HG03060 (cell line): ENCODE data around the gene SMC4.
A peak's percentile ranks its signal among the peaks of the same experiment; 100 is the strongest.
"Not testable (repeated sequence)": the region's sequence is repeated elsewhere in the genome, so short reads cannot be mapped to it uniquely, and the experiment has no call there.

Source experiments
- ATAC-seq: cut with Tn5 transposase; IDR thresholded peaks from one replicate; pipeline ENCODE4 v1.9.1; 2021; ENCODE audit warnings: low read depth, moderate number of reproducible peaks; ENCODE audit not compliant: unreplicated experiment

Gene SMC4

GRCh38 chr3:160440687-160441086, 41.2 kb downstream of the SMC4 start:
- ATAC-seq = no peak

GRCh38 chr3:160444411-160444810, 45.0 kb downstream of the SMC4 start:
- no peak for ATAC-seq

- ATAC-seq = no peak
These were observed 46.4 kb downstream of the SMC4 start for GRCh38 chr3:160445854-160446253.

DNA sequence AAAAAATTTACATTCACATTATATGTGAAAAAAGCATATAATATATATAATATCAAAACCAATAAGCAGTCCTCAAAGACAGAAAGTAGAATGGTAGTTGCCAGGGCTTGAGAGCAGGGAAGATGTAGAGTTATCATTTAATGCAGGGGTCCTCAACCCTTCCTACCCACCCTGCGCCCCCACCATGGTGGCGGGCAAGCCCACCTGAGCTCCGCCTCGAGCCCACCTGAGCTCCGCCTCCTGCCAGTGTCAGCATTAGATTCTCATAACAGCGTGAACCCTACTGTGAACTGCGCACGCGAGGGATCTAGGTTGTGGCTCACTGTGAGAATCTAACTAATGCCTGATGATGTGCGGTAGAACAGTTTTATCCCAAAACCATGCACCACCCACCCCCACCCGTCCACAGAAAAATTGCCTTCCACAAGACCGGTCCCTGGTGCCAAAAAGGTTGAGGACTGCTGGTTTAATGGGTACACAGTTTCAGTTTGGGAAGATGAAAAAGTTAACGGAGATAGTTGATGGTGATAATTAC, 47.1 kb downstream of the SMC4 start:
- ATAC-seq = no peak

DNA sequence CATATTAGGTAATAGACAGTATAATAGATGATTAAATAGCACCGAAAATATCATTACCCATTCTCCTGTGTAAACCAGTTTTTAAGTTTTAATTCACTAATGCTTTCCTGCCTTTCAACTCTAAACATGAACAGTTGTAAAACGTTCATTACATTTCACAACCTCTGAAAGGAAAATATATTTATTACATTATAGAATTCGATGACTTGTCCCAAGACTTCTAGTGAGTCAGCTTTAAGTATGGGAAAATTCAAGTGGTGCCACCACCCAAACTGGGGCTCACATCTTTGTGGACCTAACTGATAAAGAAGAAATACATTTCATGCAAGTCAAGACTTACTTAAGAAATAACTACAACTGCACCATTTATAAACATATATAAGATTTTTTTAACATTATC, 48.1 kb downstream of the SMC4 start:
- ATAC-seq = no peak

GRCh38 chr3:160448845-160449635, 49.6 kb downstream of the SMC4 start:
- peak; percentile 14 for ATAC-seq

- ATAC-seq = peak; percentile 95
These were observed 50.5 kb downstream of the SMC4 start, which contains the start of gene TRIM59 for GRCh38 chr3:160449636-160450598. Gene TRIM59, minus strand, starts transcription at chr3:160449786. Its CDS starts 10,603 bp downstream, at chr3:160439183.

GRCh38 chr3:160450846-160451245, 51.4 kb downstream of the SMC4 start:
- ATAC-seq = no peak

DNA sequence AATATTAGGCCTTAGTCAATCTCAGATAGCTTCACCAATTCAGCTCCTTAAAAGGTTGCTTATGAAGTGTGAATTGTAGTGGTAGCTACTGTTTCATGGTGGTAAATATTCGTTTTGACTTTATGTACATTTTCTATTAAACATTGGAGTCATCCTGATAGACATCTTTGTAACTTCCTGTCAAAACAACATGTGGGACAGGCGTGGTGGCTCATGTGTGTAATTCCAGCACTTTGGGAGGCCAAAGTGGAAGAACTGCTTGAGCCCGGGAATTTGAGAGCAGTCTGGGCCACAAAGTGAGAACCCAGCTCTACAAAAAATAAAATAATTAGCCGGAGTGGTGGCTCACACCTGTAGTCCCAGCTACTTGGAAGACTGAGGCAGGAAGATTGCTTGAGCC, 52.2 kb downstream of the SMC4 start:
- ATAC-seq = no peak

DNA sequence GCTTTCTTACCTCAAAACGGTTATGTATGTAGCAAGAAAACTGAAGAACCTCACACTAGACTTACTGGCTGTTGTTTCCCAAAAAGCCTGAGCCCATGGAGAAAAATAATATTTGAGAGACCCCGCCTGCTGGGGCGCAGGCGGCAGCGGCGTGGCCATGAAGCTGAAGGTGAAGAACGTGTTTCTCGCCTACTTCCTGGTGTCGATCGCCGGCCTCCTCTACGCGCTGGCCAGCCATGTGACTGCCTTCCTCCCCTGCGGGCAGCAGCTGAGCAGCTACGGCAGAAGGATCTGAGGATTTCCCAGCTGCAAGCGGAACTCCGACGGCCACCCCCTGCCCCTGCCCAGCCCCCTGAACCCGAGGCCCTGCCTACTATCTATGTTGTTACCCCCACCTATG, 52.8 kb downstream of the SMC4 start:
- ATAC-seq = not testable (repeated sequence)

GRCh38 chr3:160454995-160455394, 55.5 kb downstream of the SMC4 start:
- ATAC-seq = no peak

DNA sequence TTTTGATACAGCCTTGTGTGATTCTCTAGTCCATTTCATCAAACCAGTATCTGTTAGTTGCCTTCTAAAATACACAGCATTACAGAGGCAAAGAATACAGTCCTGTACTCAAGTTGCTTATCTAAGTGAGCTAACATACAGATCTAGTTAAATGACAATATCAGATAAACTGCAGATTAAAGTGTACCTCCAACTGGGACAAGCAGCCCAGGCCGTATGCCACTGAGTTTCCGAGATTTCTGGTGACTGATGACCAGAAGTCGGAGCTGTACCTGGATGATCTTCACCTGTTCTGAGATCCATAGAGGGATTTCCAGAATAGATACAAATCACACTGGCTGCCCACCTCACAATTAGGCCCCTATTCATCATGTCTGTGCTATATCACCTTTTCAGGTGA, 56.4 kb downstream of the SMC4 start:
- no peak for ATAC-seq

GRCh38 chr3:160458151-160458550, 58.7 kb downstream of the SMC4 start:
- no peak for ATAC-seq

DNA sequence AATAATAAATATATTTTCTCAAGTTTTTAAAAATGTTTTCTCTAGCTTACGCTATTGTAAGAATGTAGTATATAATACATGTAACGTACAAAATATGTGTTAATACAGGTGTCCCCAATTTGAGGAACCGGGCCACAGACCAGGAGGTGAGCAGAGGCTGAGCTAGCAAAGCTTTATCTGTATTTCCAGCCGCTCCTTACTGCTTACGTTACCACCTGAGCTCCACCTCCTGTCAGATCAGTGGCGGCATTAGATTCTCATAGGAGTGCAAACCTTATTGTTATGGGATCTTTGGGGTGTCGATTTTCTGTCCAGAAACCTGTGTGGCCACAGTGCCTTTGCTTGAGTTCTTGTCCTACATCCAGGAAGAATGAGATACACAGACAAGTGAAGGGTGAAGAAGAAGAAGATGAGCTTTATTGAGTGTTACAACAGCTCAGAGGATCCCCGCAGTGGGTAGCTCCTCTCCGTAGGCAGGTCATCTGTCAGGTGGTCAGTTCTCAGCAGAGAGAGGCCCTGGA, 60.1 kb downstream of the SMC4 start:
- no peak for ATAC-seq

- ATAC-seq = no peak
These were observed 60.6 kb downstream of the SMC4 start for GRCh38 chr3:160460033-160460432.

GRCh38 chr3:160464321-160464720, 64.9 kb downstream of the SMC4 start:
- ATAC-seq = no peak

GRCh38 chr3:160464971-160465370, 65.5 kb downstream of the SMC4 start:
- no peak for ATAC-seq

- no peak for ATAC-seq
These were observed 70.7 kb downstream of the SMC4 start for GRCh38 chr3:160470181-160470580.

DNA sequence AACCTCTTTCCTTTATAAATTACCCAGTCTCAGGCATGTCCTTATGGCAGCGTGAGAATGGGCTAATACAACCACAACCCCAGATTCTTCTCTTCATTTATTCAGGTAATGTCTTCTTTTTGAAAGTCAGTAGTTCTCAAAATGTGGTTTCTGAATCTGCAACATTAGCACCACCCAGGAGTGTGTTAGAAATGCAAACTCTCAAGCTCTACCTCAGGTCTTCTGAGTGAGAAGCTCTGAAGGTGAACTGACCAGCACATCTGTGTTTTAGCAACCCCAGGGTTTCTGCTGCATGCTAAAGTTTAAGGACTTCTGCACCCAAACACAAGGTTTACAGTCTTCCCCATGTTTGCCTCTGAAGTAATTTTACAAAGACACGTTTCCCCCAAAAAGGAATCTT, 72.4 kb downstream of the SMC4 start:
- ATAC-seq = no peak

- ATAC-seq = no peak
These were observed 72.9 kb downstream of the SMC4 start for GRCh38 chr3:160472344-160472743.

DNA sequence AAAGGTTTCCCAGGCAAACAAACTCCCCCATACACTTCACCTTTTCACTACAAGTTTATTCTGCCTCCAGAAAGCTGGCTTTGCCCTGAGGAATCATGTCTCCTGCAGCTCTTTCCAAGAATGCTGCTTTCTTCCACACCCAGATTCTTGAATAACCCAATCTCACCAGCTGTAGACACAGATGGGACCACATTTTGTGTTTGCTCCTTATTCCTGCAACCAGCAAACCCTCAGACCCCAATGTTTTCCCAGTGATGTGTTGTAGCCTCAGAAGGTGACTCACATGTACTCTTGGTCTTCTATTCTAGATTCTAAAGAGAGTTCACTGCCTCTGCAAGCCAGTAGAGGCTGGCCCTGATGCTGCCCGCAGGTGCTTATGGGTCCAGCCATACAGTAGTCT, 73.8 kb downstream of the SMC4 start:
- ATAC-seq = no peak
